ENCODE results near the gene PER3. TPM values are rescaled to one million over a fixed set of nuclear protein-coding genes. Genes with fewer than 3 reads are reported as not detected.

PER3 gene
- total and polyA plus RNA-seq, 7 donors, result 1.4 to 15.1 (median 4.8) TPM

- no peak overlapping the region for H3K27ac ChIP-seq
- H3K9me3 ChIP-seq, result no peaks in the 10 kb centered on the region
- H3K36me3 ChIP-seq (ENCODE audit: insufficient read depth in 1 of 2, low read depth in 1 of 2), result no peaks in the 10 kb centered on the region
- ATAC-seq (no peak), DNase-seq (no peak)
- no peaks in the 10 kb centered on the region for H3K27me3 ChIP-seq (ENCODE audit: insufficient read depth in 3 of 3, low read length in 2 of 3)
- H3K4me1 ChIP-seq, result no peaks in the 10 kb centered on the region
- WGBS, 3 donors, result 70 to 77% (median 71%) methylated on average over 6 of the region's 6 CpGs
- intact Hi-C loops (cut with DNase I), result no loop called here
- TF ChIP-seq CTCF (IDR thresholded peaks at IDR 0.05), result no peak
- H3K4me3 ChIP-seq, result no peak overlapping the region
Measured at GRCh38 chr1:7871136-7871535, 87.0 kb downstream of the PER3 start.

- intact Hi-C loops (cut with DNase I), result no loop called here
- H3K4me1 ChIP-seq, result no peaks in the 10 kb centered on the region
- WGBS, 3 donors, result 78 to 83% (median 82%) methylated on average over 11 of the region's 11 CpGs
- no peaks in the 10 kb centered on the region for H3K9me3 ChIP-seq
- DNase-seq, result no peak
- H3K36me3 ChIP-seq (ENCODE audit: insufficient read depth in 1 of 2, low read depth in 1 of 2), result no peaks in the 10 kb centered on the region
- no peak for TF ChIP-seq CTCF (IDR thresholded peaks at IDR 0.05)
- ATAC-seq, result no peak
- H3K27me3 ChIP-seq (ENCODE audit: insufficient read depth in 3 of 3, low read length in 2 of 3), result no peaks in the 10 kb centered on the region
- H3K4me3 ChIP-seq, result no peak overlapping the region
- no peak overlapping the region for H3K27ac ChIP-seq
Measured at GRCh38 chr1:7873801-7874795, 90.0 kb downstream of the PER3 start.

GRCh38 chr1:7878027-7878426 lies 93.9 kb downstream of the PER3 start:
- ATAC-seq, result no peak
- Histone ChIP-seq H3K36me3 (ENCODE audit: insufficient read depth in 1 of 2, low read depth in 1 of 2) (no peaks in the 10 kb centered on the region), H3K9me3 (no peaks in the 10 kb centered on the region), H3K4me1 (no peaks in the 10 kb centered on the region), H3K4me3 (no peak overlapping the region), H3K27me3 (ENCODE audit: insufficient read depth in 3 of 3, low read length in 2 of 3) (no peaks in the 10 kb centered on the region), H3K27ac (no peak overlapping the region)
- TF ChIP-seq CTCF (IDR thresholded peaks at IDR 0.05), result no peak
- no peak for DNase-seq
- intact Hi-C loops (cut with DNase I), result no loop called here
- WGBS, 3 donors, result 51 to 59% (median 52%) methylated on average over 1 of the region's 1 CpG

GRCh38 chr1:7879228-7879627 lies 95.1 kb downstream of the PER3 start:
- Histone ChIP-seq H3K27ac (no peak overlapping the region), H3K36me3 (ENCODE audit: insufficient read depth in 1 of 2, low read depth in 1 of 2) (no peaks in the 10 kb centered on the region), H3K4me3 (no peak overlapping the region), H3K4me1 (no peaks in the 10 kb centered on the region), H3K9me3 (no peaks in the 10 kb centered on the region), H3K27me3 (ENCODE audit: insufficient read depth in 3 of 3, low read length in 2 of 3) (no peaks in the 10 kb centered on the region)
- intact Hi-C loops (cut with DNase I), result no loop called here
- 72 to 84% (median 73%) methylated on average over 3 of the region's 3 CpGs for WGBS, 3 donors
- DNase-seq, result no peak
- no peak for ATAC-seq
- no peak for TF ChIP-seq CTCF (IDR thresholded peaks at IDR 0.05)
